HG03439 (cell line): ENCODE data around the gene KRAS.
A peak's percentile ranks its signal among the peaks of the same experiment; 100 is the strongest.

Experiments used
- ATAC-seq: cut with Tn5 transposase; IDR thresholded peaks from one replicate; pipeline ENCODE4 v1.9.1; 2021; ENCODE audit warnings: mild to moderate bottlenecking, moderate library complexity; ENCODE audit not compliant: unreplicated experiment

The KRAS gene

GRCh38 chr12:25256826-25257225 lies 6.1 kb upstream of the KRAS start:
- no peak for ATAC-seq

GRCh38 chr12:25256005-25256404 lies 5.3 kb upstream of the KRAS start:
- no peak for ATAC-seq

DNA sequence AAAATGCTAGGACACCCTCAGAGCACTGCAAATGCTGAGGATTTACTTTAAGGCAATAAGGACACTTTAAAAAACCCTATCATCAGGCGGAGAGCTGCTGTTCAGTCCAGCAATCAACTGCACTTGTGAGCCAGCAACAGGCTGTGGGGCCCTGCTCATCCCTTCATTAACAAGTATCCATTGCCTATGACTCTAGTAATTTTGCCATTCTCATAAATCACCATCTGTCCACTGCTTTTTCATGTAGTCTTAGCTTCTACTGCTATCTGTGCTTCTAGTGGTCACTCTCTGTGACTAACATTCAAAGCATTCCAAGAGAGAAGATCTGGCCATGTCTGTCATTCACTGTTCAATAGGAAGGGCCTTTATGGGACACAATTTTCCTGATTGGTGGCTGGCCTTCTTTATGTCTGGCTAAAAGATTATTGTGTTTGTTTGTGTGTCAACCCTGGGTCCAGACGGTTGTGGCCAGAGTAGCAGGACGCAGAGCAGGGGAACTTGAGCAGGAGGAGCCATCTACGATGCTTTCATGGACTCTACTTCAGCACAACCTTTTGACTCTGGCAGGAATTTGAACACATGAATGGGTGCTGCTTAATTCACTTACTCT lies 3.6 kb upstream of the KRAS start:
- ATAC-seq: no peak

DNA sequence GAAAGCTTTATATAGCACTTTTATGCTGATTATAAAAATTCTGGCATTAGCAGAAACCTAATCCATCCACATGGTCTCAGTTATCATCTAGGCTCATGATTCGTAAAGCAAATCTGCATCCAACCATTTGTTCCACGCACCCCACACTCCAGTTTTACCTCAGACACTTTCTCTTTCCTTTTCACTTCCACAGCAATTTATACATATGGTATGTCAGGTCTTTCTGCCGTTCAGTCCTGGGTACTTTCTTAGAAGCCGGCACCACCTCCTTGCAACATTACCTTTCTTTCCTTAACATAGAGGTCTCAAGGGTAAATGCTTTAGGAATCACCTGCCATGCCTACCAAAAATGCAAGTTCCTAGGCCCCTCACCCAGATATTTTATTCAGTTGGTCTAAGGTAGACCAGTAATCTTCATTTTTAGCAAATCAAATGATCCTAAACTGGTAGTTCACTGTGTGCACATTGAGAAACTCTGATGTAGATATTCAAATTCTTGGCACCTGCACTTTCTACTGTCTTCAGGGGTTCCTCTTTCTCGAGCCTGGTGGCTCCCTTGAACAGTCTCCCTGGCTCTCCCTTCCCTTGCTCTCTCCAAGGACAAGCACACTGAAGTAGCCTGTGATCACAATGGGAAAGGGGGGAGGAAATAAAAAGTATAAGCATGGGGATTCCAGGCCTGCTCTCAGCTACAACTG lies 2.8 kb upstream of the KRAS start:
- ATAC-seq: no peak

- ATAC-seq: no peak
Measured at GRCh38 chr12:25252946-25253345, 2.2 kb upstream of the KRAS start.

- ATAC-seq: no peak
Measured at GRCh38 chr12:25251769-25252168, 1.0 kb upstream of the KRAS start.

GRCh38 chr12:25249931-25250738 lies 594 bp downstream of the KRAS start:
- peak; percentile 38 for ATAC-seq

DNA sequence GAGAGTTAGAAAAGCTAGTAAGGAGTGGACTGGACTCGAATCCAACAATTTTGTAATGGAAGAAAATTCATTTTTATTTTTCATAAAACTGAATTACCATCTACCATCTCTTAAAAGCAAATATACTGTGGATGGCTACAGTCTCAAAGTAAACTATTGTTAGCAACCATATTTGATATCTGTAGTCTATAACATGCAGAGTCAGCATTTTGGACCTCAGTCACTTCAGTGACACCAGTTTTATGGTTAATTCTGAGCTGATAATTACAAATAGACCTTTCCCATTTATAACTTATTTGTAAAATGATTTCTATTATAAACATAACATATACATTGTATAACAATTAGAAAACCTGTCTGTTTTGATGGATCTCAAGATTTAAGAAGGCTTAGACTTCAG lies 2.0 kb downstream of the KRAS start:
- no peak for ATAC-seq

DNA sequence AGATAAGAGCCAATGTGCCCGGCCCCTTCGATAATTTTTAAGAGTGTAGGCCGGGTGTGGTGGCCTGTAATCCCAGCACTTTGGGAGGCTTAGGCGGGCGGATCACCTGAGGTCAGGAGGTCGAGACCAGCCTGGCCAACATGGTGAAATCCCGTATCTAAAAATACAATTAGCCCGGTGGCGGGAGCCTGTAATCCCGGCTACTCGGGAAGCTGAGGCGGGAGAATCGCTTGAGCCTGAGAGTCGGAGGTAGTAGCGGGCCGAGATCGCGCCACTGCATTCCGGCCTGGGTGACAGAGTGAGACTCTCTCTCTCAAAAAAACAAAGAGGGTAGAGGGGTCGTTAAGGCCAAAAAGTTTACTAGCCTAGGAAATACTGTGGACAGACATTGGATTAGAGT lies 2.6 kb downstream of the KRAS start:
- ATAC-seq: no peak

- no peak for ATAC-seq
Measured at GRCh38 chr12:25245491-25245890, 5.2 kb downstream of the KRAS start.

- ATAC-seq: no peak
Measured at GRCh38 chr12:25243680-25243990, 7.1 kb downstream of the KRAS start.

GRCh38 chr12:25242981-25243679 lies 7.6 kb downstream of the KRAS start:
- ATAC-seq: no peak

GRCh38 chr12:25241167-25242020 lies 9.3 kb downstream of the KRAS start:
- ATAC-seq: no peak

DNA sequence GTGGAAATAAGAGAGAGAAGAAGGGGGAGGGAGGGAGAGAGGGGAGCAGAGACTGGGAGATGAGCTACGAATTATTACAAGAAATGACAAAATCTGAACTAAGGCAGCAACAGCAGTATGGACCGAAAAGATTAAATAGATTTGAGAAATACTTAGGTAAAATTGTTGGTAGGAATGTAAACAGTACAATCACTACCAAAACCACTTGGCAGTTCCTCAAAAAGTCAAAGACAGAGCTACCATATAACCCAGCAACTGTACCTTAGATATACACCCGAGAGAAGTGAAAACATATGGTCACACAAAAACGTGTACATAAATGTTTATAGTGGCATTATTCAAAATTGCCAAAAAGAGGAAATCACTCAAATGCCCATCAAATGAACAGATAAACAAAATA lies 14.1 kb downstream of the KRAS start:
- no peak for ATAC-seq

DNA sequence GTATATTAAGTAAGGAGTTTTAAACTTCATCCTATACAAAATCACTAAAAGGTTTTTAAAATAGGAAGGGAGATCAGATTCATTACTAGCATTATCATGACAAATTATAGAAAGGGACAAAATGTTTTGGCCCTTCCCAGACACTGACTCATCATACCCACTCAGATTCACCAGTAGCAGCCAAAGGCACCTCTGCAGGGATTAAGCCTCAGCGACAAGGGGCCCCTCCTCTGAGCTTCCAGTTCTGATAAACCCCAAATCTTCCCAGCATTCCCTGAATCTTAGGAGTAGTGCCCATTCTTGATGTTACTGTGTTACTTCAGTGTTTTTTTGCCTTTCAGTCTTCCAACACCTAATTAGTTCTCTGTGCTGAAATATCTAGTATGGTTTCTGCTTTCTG lies 14.5 kb downstream of the KRAS start:
- no peak for ATAC-seq

DNA sequence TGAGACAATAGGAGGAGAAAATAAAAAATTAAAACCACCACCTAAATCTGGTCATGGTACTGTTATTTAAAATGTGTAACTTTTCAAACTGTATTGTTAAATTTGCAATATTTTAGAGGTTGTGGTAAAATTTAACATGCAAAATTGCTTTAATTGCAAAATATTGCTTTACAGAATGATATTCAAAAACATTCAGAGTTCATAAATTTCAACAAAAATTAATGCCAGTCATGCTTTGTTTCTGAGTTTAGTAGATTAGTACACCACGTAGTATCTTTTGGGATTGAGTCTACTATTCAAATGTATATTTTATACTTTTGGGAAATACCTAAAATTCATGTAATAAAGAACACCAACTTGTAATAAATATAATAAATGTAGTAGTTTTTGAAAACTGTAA lies 37.4 kb downstream of the KRAS start:
- ATAC-seq: no peak

GRCh38 chr12:25208554-25208953 lies 42.2 kb downstream of the KRAS start:
- ATAC-seq: no peak

GRCh38 chr12:25207846-25208245 lies 42.9 kb downstream of the KRAS start:
- ATAC-seq: no peak

GRCh38 chr12:25207411-25207810 lies 43.3 kb downstream of the KRAS start:
- no peak for ATAC-seq

DNA sequence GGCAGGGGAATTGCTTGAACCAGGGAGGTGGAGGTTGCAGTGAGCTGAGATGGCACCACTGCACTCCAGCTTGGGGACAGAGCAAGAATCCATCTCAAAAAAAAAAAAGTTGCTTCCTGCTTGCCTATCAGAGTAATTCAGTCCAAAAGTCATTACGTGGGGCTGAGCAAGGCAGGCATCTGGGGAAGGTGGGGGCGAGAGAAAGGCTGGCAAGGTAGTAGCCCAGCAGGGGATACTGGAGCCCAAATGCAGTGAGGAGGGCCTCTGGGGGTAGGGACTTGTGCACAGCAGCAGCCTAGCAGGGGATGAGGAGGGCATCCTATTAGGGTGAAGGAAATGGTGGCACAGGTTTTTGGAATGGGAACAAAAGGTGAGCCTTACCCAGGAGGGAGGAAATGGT lies 48.6 kb downstream of the KRAS start:
- ATAC-seq: no peak

DNA sequence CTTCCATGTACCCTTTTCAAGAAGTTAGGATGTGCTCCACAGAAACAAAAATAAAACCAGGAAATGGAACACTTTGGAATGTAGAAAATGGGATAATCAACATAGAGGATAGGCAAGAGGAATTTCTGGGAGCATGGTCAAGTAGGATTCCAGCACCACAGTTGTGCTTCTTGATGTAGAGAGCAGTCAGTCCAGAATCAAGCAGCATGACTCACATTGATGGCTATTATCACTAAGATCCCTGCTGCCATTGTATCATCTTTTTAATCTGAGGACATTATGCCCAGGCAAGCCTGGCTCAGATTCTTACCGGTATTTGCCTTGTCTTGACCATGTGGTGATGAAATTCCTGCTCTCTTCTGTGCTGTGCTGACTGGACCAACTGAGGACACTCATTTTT lies 50.0 kb downstream of the KRAS start:
- no peak for ATAC-seq
